H1 (cell line): ENCODE measurements around the gene SMARCC1. TPM values are rescaled to one million over a fixed set of nuclear protein-coding genes. Genes with fewer than 3 reads are reported as not detected.
A peak's percentile ranks its signal among the peaks of the same experiment; 100 is the strongest.

Source experiments
- ASH2L ChIP-seq: fragments of 200-600, 300-600 bp; sonication (generic); IDR thresholded peaks from one replicate; pipeline ENCODE4 v1.7.1; 2017; ENCODE audit warnings: low read length
- BACH1 ChIP-seq: IDR thresholded peaks from 2 replicates; pipeline ENCODE4 v1.6.1; 2012; ENCODE audit warnings: low read length, improper control_type of control experiment
- CBX5 ChIP-seq: fragments of 300-800, 300-1000 bp; sonication (generic); IDR thresholded peaks from 2 replicates; pipeline ENCODE4 v1.7.1; 2016; ENCODE audit warnings: antibody characterized with exemption, low read length, low read depth
- CEBPB ChIP-seq: IDR thresholded peaks from 2 replicates; pipeline ENCODE4 v1.6.1; 2012; ENCODE audit warnings: low read depth, low read length
- CHD2 ChIP-seq: IDR thresholded peaks from 2 replicates; pipeline ENCODE4 v1.6.1; 2012; ENCODE audit warnings: low read length, improper control_type of control experiment
- E2F6 ChIP-seq: IDR thresholded peaks from 2 replicates; pipeline ENCODE4 v1.6.1; 2012; ENCODE audit warnings: inconsistent platforms
- EP300 ChIP-seq, 2 experiments: IDR thresholded peaks; 1 replicate in 1 of 2; 2 replicates in 1 of 2; pipeline ENCODE4 v1.6.1; 2011 to 2012; ENCODE audit warnings: low read depth in 2 of 2, low read length in 2 of 2, mild to moderate bottlenecking in 2 of 2, borderline replicate concordance in 1 of 2, inconsistent platforms in 1 of 2, moderate library complexity in 1 of 2
- FOSL1 ChIP-seq: IDR thresholded peaks from 2 replicates; pipeline ENCODE4 v1.6.1; 2011; ENCODE audit warnings: mild to moderate bottlenecking, low read depth, low read length, moderate library complexity; ENCODE audit not compliant: insufficient read depth
- JUND ChIP-seq: IDR thresholded peaks from 2 replicates; pipeline ENCODE4 v1.6.1; 2011; ENCODE audit warnings: mild to moderate bottlenecking, improper control_type of control experiment, low read length
- KDM4A ChIP-seq: IDR thresholded peaks from one replicate; pipeline ENCODE4 v1.7.1; 2012; ENCODE audit warnings: low read depth, mild to moderate bottlenecking, moderate library complexity, low read length, inconsistent platforms; ENCODE audit not compliant: severe bottlenecking
- MAFK ChIP-seq: IDR thresholded peaks from 2 replicates; pipeline ENCODE4 v1.6.1; 2012; ENCODE audit warnings: low read depth, mild to moderate bottlenecking, improper control_type of control experiment, low read length
- MAX ChIP-seq: IDR thresholded peaks from 2 replicates; pipeline ENCODE4 v1.6.1; 2012; ENCODE audit warnings: inconsistent platforms
- POLR2A ChIP-seq, 2 experiments: IDR thresholded peaks; 1 replicate in 1 of 2; 2 replicates in 1 of 2; pipeline ENCODE4 v1.6.1; 2011; ENCODE audit warnings: low read depth in 2 of 2, low read length in 2 of 2, mild to moderate bottlenecking in 2 of 2; ENCODE audit errors: control extremely low read depth in 1 of 2
- RNF2 ChIP-seq: fragments of 200-900, 300-1000 bp; sonication (generic); IDR thresholded peaks from 2 replicates; pipeline ENCODE4 v1.7.1; 2016; ENCODE audit warnings: borderline replicate concordance, low read depth, mild to moderate bottlenecking, antibody characterized with exemption, low read length; ENCODE audit not compliant: poor library complexity, severe bottlenecking; ENCODE audit errors: missing control alignments
- SAP30 ChIP-seq: fragments of 300-600 bp; sonication (generic); IDR thresholded peaks from 2 replicates; pipeline ENCODE4 v1.7.1; 2012; ENCODE audit warnings: low read length, moderate library complexity, mild to moderate bottlenecking, inconsistent platforms; ENCODE audit not compliant: insufficient read depth, insufficient replicate concordance
- SIN3A ChIP-seq, 2 experiments: IDR thresholded peaks in 1 of 2; conservative IDR thresholded peaks in 1 of 2; 2 replicates each; pipeline ENCODE4 v1.6.1; 2011 to 2012; ENCODE audit warnings: low read length in 2 of 2, improper control_type of control experiment in 1 of 2, low read depth in 1 of 2, mild to moderate bottlenecking in 1 of 2
- SP4 ChIP-seq: IDR thresholded peaks from 2 replicates; pipeline ENCODE4 v1.6.1; 2012; ENCODE audit warnings: low read length, inconsistent platforms
- TBP ChIP-seq: IDR thresholded peaks from 2 replicates; pipeline ENCODE4 v1.6.1; 2011; ENCODE audit warnings: low read depth, low read length, improper control_type of control experiment
- TEAD4 ChIP-seq: IDR thresholded peaks from 2 replicates; pipeline ENCODE4 v1.6.1; 2012; ENCODE audit warnings: low read depth, low read length, inconsistent platforms, mixed read lengths
- ZNF274 ChIP-seq: IDR thresholded peaks from 2 replicates; pipeline ENCODE4 v1.7.0; 2012; ENCODE audit warnings: low read length, borderline replicate concordance; ENCODE audit errors: extremely low read depth
- polyA plus RNA-seq, 7 experiments: library from polyadenylated mRNA; depleted of rRNA in 3 of 7; stranded (reverse) in 5 of 7; unstranded in 2 of 7; fragments of >200 nt in 5 of 7; fragments of 200-250 nt in 2 of 7; gene quantifications; 1 replicate in 5 of 7; 2 replicates in 1 of 7; 4 replicates in 1 of 7; pipeline versions ENCODE4 v1.2.1 to v1.2.3, GENCODE V29; 2011 to 2013; ENCODE audit warnings: missing spikeins in 2 of 7, mixed read lengths in 2 of 7
- total RNA-seq: library from RNA; stranded (reverse); fragmentation: NEBNext Ultra II Directional; extraction: Animal tissue kit (Norgen Biotek cat#: 25700); gene quantifications from 2 replicates; pipeline ENCODE4 v1.2.1, GENCODE V29; 2021
- TF ChIP-seq, protein P1 (sequence below): IDR thresholded peaks from 2 replicates; pipeline ENCODE4 v1.6.1; 2011; ENCODE audit warnings: low read length, improper control_type of control experiment

Gene SMARCC1
- total and polyA plus RNA-seq, 2 of the 8 experiments (the other 6 are each of a cell fraction or from before 2014, with no cell fraction given), result 64.1 to 335 TPM

DNA sequence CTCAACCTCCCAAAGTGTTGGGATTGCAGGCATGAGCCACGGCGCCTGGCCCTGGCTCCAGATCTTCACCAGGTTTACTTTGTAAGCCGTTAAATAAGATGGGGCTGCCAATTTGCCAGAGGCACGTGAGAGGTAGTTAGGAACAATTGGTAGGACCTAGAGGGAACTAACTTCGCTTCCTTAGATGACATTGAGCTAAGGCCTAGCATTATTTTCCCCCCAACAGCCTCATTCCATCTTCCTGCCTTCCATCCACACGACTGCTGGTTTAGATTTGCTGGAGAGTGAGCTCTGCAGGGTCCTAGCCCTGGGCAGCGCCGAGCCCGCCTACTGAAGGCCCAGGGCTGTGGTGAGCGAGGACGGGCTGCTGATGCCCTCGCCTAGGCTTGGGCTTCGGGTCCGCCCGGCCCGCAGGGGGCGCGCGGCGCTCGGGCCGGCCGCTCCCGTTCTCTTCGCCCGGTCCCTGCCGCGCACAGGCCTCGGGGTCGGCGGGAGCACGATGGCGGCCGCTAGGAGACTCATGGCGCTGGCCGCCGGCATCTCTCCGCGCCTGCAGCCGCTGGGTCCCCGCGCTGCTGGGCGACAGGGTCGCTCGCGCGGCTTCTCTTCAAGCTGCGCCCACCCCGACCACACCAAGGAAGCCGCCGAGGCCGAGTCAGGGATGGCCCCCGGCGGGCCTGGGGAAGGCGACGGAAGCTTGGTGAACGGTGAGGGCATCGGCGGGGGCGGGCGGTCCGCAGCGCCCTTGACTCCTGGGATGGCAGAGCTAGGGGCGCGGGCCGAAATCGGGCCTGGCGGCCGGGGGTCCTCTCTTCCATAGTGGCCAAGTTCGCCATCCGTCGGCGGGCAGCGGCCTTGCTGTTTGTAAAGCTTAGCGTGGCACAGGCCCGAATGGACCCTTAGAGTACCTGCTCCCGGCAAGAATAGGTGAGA lies 43.1 kb upstream of the SMARCC1 start (continued):
- peak; percentile 15 to 47; a peak in 1 of 4 replicates for TF ChIP-seq SIN3A (conservative IDR thresholded peaks at IDR 0.05 in 1 of 2, IDR thresholded peaks at IDR 0.05 in 1 of 2; ENCODE audit: low read depth in 1 of 2, low read length in 2 of 2)
- peak; percentile 84; the same call in 1 of the 2 replicates for TF ChIP-seq TBP
- peak; percentile 66 for TF ChIP-seq KDM4A
- TF ChIP-seq SP4, result peak; percentile 82; the same call in 1 of the 2 replicates
- TF ChIP-seq, protein P1, sequence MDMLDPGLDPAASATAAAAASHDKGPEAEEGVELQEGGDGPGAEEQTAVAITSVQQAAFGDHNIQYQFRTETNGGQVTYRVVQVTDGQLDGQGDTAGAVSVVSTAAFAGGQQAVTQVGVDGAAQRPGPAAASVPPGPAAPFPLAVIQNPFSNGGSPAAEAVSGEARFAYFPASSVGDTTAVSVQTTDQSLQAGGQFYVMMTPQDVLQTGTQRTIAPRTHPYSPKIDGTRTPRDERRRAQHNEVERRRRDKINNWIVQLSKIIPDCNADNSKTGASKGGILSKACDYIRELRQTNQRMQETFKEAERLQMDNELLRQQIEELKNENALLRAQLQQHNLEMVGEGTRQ, result peak; percentile 9; the same call in 1 of the 2 replicates
- peak; percentile 84 for TF ChIP-seq FOSL1
- no peak; the same call in 1 of the 2 replicates for TF ChIP-seq CHD2
- TF ChIP-seq JUND, result peak; percentile 37; the same call in 1 of the 2 replicates
- TF ChIP-seq CEBPB, result no peak
- TF ChIP-seq MAX, result peak; percentile 79
- no peak for TF ChIP-seq SAP30
- TF ChIP-seq TEAD4, result no peak
- TF ChIP-seq ASH2L, result peak; percentile 90
- TF ChIP-seq E2F6, result 0 out of 2 replicates have a peak, but pooled peaks have one; percentile 67
- TF ChIP-seq BACH1, result no peak
- no peak for TF ChIP-seq ZNF274
- no peak; a peak in 1 of 3 replicates for TF ChIP-seq EP300 (IDR thresholded peaks at IDR 0.05; ENCODE audit: borderline replicate concordance in 1 of 2, low read depth in 2 of 2, low read length in 2 of 2)
- no peak for TF ChIP-seq CBX5
- TF ChIP-seq POLR2A (IDR thresholded peaks at IDR 0.05; ENCODE audit: control extremely low read depth in 1 of 2, low read depth in 2 of 2, low read length in 2 of 2), result peak; percentile 84 to 93
- no peak for TF ChIP-seq MAFK
- TF ChIP-seq RNF2, result no peak
